B cell (primary cell): ENCODE measurements around the gene PLPP4. TPM values are rescaled to one million over a fixed set of nuclear protein-coding genes. Genes with fewer than 3 reads are reported as not detected.
"Not testable (repeated sequence)": the region's sequence is repeated elsewhere in the genome, so short reads cannot be mapped to it uniquely, and the experiment has no call there.

Source experiments
- ATAC-seq: fragments of 200-7000 bp; cut with Tn5 transposase; one replicate; pipeline ENCODE4 v1.10.0; 2021; ENCODE audit warnings: low read depth, mild to moderate bottlenecking, moderate number of reproducible peaks, moderate library complexity
- CTCF ChIA-PET: fragments of 350-600 bp; sonication (Branson Sonifier 250); formaldehyde crosslinking; loops from one replicate; lab custom pipeline; 2021; ENCODE audit warnings: antibody characterized with exemption, inconsistent platforms; lab: Charles Lee
- POLR2A ChIA-PET: fragments of 350-600 bp; sonication (Branson Sonifier 250); formaldehyde crosslinking; loops from one replicate; lab custom pipeline; 2021; ENCODE audit warnings: antibody characterized with exemption; lab: Charles Lee
- DNase-seq: peaks from one replicate; pipeline ENCODE4 v3.0.0; 2013
- H2AFZ ChIP-seq: 2 replicates; pipeline ENCODE4 v1.6.1; 2012; ENCODE audit warnings: mild to moderate bottlenecking, low read depth, low read length; ENCODE audit not compliant: insufficient read depth, poor library complexity, severe bottlenecking
- H3K27ac ChIP-seq, 2 donors: 1 replicate in 1 of 2; 2 replicates in 1 of 2; pipeline ENCODE4 v1.5.1; 2012 to 2013; ENCODE audit warnings: low read length in 2 of 2, mild to moderate bottlenecking in 2 of 2, moderate library complexity in 1 of 2
- H3K27me3 ChIP-seq, 4 experiments: fragments of 200-600 bp in 1 of 4; sonication (generic) in 1 of 4; replicated peaks in 1 of 4; 1 replicate in 2 of 4; 2 replicates in 2 of 4; pipeline versions ENCODE4 v1.6.1 to v1.7.0; 2013 to 2016; ENCODE audit warnings: low read length in 3 of 4, mild to moderate bottlenecking in 2 of 4, mixed read lengths in 1 of 4, moderate library complexity in 1 of 4; ENCODE audit not compliant: insufficient read depth in 4 of 4, control insufficient read depth in 3 of 4; ENCODE audit errors: control extremely low read depth in 1 of 4
- H3K36me3 ChIP-seq, 2 experiments: replicated peaks in 1 of 2; 1 replicate in 1 of 2; 2 replicates in 1 of 2; pipeline versions ENCODE4 v1.6.1 to v1.7.1; 2013; ENCODE audit warnings: low read length in 1 of 2; ENCODE audit not compliant: insufficient read depth in 2 of 2, control insufficient read depth in 1 of 2; ENCODE audit errors: control extremely low read depth in 1 of 2, extremely low read depth in 1 of 2
- H3K4me1 ChIP-seq, 2 donors: fragments of 200-600 bp in 1 of 2; sonication (generic) in 1 of 2; 1 replicate in 1 of 2; 2 replicates in 1 of 2; pipeline versions ENCODE4 v1.5.1 to v1.6.1; 2013 to 2017; ENCODE audit warnings: low read length in 2 of 2; ENCODE audit not compliant: control insufficient read depth in 2 of 2, insufficient read depth in 2 of 2
- H3K4me2 ChIP-seq: replicated peaks from 2 replicates; pipeline ENCODE3; 2012; ENCODE audit warnings: mild to moderate bottlenecking, low read depth, low read length; ENCODE audit not compliant: poor library complexity, severe bottlenecking
- H3K4me3 ChIP-seq, 5 experiments: fragments of 200-600 bp in 1 of 5; sonication (generic) in 1 of 5; 1 replicate in 3 of 5; 2 replicates in 2 of 5; pipeline versions ENCODE4 v1.5.1 to v1.7.0; 2011 to 2016; ENCODE audit warnings: low read length in 4 of 5, mild to moderate bottlenecking in 4 of 5, low read depth in 2 of 5, control low read depth in 1 of 5, moderate library complexity in 1 of 5; ENCODE audit not compliant: insufficient read depth in 1 of 5; ENCODE audit errors: control extremely low read depth in 1 of 5, extremely low read depth in 1 of 5
- H3K79me2 ChIP-seq: fragments of 200-600 bp; sonication (generic); one replicate; pipeline ENCODE4 v1.6.0; 2016; ENCODE audit warnings: low read length; ENCODE audit not compliant: control insufficient read depth, insufficient read depth
- H3K9ac ChIP-seq: fragments of 200-600 bp; sonication (generic); 2 replicates; pipeline ENCODE4 v1.6.1; 2017; ENCODE audit warnings: mild to moderate bottlenecking, low read length, moderate library complexity
- H3K9me3 ChIP-seq, 3 donors: one replicate each; pipeline versions ENCODE4 v1.6.1 to v1.7.1; 2013; ENCODE audit warnings: low read length in 2 of 3; ENCODE audit not compliant: control insufficient read depth in 2 of 3, insufficient read depth in 1 of 3; ENCODE audit errors: control extremely low read depth in 1 of 3
- H4K20me1 ChIP-seq: 2 replicates; pipeline ENCODE4 v1.6.0; 2012; ENCODE audit warnings: mild to moderate bottlenecking, low read length; ENCODE audit not compliant: insufficient read depth, control insufficient read depth, poor library complexity, severe bottlenecking
- H3K27ac Mint-ChIP-seq: one replicate; pipeline ENCODE4 v1.8.0; 2021; ENCODE audit warnings: mixed read lengths
- H3K27me3 Mint-ChIP-seq: one replicate; pipeline ENCODE4 v1.8.0; 2021; ENCODE audit warnings: mixed read lengths
- H3K4me1 Mint-ChIP-seq: one replicate; pipeline ENCODE4 v1.8.0; 2021; ENCODE audit warnings: mixed read lengths
- H3K4me3 Mint-ChIP-seq: one replicate; pipeline ENCODE4 v1.8.0; 2021; ENCODE audit warnings: mixed read lengths
- H3K9me3 Mint-ChIP-seq: one replicate; pipeline ENCODE4 v1.8.0; 2022; ENCODE audit warnings: mixed read lengths; ENCODE audit not compliant: insufficient read depth
- EZH2 ChIP-seq: IDR thresholded peaks from 2 replicates; pipeline ENCODE4 v1.6.1; 2012; ENCODE audit warnings: borderline replicate concordance, low read depth, mild to moderate bottlenecking, moderate library complexity, low read length; ENCODE audit not compliant: insufficient read depth, poor library complexity, severe bottlenecking
- WGBS: methylation state at CpG from one replicate; pipeline ENCODE4 v1.1.5; 2013; ENCODE audit warnings: missing lambda C conversion rate; ENCODE audit not compliant: insufficient coverage; 5-methylcytosine and 5-hydroxymethylcytosine counted together
- intact Hi-C: fragments of 100-400 bp; cut with micrococcal nuclease; formaldehyde crosslinking; loops from one replicate; pipeline ENCODE4 v1.10.0; 2022
- polyA plus RNA-seq: library from polyadenylated mRNA; depleted of rRNA; stranded (reverse); fragments of >200 nt; gene quantifications from 2 replicates; pipeline ENCODE4 v1.2.3, GENCODE V29; 2012
- total RNA-seq, 2 donors: library from RNA; stranded (reverse); fragments of 120-200 nt in 1 of 2; gene quantifications; 1 replicate in 1 of 2; 2 replicates in 1 of 2; pipeline versions ENCODE4 v1.2.3 to v1.2.4, GENCODE V29; 2013 to 2022
- TF ChIP-seq, protein P1 (sequence below): fragments of 200-600 bp; IDR thresholded peaks from one replicate; pipeline ENCODE4 v1.8.0; 2022; ENCODE audit warnings: antibody characterized with exemption, mild to moderate bottlenecking

PLPP4 gene
- total and polyA plus RNA-seq, 2 donors (not counting 1 experiment from before 2014, with no cell fraction given) = not detected

DNA sequence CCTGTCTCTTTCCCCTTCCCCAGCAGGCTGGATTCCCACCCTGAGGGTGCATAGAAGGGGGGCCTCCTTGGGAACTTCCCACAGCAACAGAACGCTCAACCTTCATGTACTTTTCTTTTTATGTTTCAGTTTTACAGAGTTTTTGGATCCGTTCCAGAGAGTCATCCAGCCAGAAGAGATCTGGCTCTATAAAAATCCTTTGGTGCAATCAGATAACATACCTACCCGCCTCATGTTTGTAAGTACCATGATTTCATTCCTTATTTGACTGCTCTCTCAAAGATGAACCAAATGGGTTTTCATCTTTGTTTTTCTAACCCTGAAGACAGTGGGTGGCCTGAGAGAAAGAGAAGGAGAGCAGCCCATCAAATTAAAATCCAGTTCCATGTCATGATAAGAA lies 46.7 kb downstream of the PLPP4 start:
- no peak overlapping the region for H3K27ac Mint-ChIP-seq
- Histone ChIP-seq H2AFZ (no peak overlapping the region), H4K20me1 (no peaks in the 10 kb centered on the region), H3K27ac (no peak overlapping the region), H3K9me3 (peaks cover 0 to 22% (median 0%) of the 10 kb centered on the region in 3 donors), H3K36me3 (no peaks in the 10 kb centered on the region), H3K79me2 (no peaks in the 10 kb centered on the region), H3K9ac (no peak overlapping the region), H3K4me3 (no peak overlapping the region), H3K4me1 (no peaks in the 10 kb centered on the region), H3K4me2 (no peak overlapping the region), H3K27me3 (no peaks in the 10 kb centered on the region)
- no peaks in the 10 kb centered on the region for H3K4me1 Mint-ChIP-seq
- peaks cover 3% of the 10 kb centered on the region for H3K9me3 Mint-ChIP-seq
- H3K4me3 Mint-ChIP-seq = no peak overlapping the region
- intact Hi-C loops = no loop called here
- no peak for DNase-seq
- WGBS = 57% methylated on average over 1 of the region's 3 CpGs
- CTCF ChIA-PET = no interaction called here
- no peak for ATAC-seq
- TF ChIP-seq, protein P1, sequence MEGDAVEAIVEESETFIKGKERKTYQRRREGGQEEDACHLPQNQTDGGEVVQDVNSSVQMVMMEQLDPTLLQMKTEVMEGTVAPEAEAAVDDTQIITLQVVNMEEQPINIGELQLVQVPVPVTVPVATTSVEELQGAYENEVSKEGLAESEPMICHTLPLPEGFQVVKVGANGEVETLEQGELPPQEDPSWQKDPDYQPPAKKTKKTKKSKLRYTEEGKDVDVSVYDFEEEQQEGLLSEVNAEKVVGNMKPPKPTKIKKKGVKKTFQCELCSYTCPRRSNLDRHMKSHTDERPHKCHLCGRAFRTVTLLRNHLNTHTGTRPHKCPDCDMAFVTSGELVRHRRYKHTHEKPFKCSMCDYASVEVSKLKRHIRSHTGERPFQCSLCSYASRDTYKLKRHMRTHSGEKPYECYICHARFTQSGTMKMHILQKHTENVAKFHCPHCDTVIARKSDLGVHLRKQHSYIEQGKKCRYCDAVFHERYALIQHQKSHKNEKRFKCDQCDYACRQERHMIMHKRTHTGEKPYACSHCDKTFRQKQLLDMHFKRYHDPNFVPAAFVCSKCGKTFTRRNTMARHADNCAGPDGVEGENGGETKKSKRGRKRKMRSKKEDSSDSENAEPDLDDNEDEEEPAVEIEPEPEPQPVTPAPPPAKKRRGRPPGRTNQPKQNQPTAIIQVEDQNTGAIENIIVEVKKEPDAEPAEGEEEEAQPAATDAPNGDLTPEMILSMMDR = no peak
- no peak for TF ChIP-seq EZH2
- POLR2A ChIA-PET = no interaction called here
- H3K27me3 Mint-ChIP-seq = peaks cover 5% of the 10 kb centered on the region

DNA sequence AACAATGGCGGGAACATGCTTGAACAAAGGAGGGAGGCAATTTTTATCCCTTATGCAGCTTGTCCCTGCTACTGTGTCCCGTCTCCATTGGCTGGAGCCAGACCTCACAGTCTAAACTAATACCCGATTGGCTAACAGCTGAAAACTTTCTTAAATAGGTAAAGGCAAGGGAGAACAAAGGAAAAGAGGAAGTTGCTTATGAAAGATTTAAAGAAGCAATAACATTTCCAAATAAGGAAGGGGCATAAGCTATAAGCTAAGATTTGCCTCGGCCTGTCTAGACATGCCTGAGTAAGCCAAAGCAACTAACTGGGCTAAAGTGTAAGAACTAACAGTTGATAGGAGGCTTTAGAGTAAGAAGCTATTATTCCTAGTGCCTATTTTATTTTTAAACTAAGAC lies 47.2 kb downstream of the PLPP4 start:
- ATAC-seq, POLR2A ChIA-PET, H3K9me3 Mint-ChIP-seq, CTCF ChIA-PET, H3K4me2 ChIP-seq, H3K4me1 ChIP-seq, H3K36me3 ChIP-seq, H4K20me1 ChIP-seq, H3K4me3 Mint-ChIP-seq, H2AFZ ChIP-seq, H3K79me2 ChIP-seq, H3K4me3 ChIP-seq, H3K27ac Mint-ChIP-seq, intact Hi-C loops, DNase-seq, H3K27ac ChIP-seq, H3K27me3 Mint-ChIP-seq, H3K4me1 Mint-ChIP-seq, H3K27me3 ChIP-seq, H3K9ac ChIP-seq: not testable (repeated sequence)
- WGBS = no CpG with 5 or more reads among the region's 4 CpGs
- H3K9me3 ChIP-seq = peaks cover 0 to 22% (median 0%) of the 10 kb centered on the region in 3 donors
